ENCODE data around the gene GP2. TPM values are rescaled to one million over a fixed set of nuclear protein-coding genes. Genes with fewer than 3 reads are reported as not detected.
"Not testable (repeated sequence)": the region's sequence is repeated elsewhere in the genome, so short reads cannot be mapped to it uniquely, and the experiment has no call there.

The GP2 gene
- total RNA-seq, 1 donor from 2014 or later, result not detected

DNA sequence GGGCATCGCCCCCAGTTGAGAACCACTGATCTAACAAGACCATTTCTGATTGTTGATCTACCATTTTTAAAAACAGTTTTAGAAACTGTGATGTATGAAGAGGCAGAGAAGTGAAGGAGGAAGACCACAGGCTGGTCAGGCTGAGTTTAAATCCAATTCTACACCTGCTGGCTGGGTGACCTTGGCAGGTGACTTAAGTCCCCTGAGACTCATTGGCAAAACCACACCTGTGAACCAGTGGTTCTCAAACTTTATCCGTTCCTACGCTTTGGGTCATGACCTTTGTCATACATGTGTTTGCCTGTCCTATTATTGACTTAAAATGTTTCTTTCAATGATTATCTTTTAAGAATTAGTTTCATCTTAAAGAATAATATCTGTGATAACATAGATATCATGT lies 2.3 kb downstream of the GP2 start:
- intact Hi-C loops (cut with micrococcal nuclease), result no loop called here

- intact Hi-C loops (cut with micrococcal nuclease), result no loop called here
Observed at GRCh38 chr16:20323591-20324117, 3.7 kb downstream of the GP2 start.

- intact Hi-C loops (cut with micrococcal nuclease), result no loop called here
Observed at GRCh38 chr16:20322696-20323095, 4.6 kb downstream of the GP2 start.

DNA sequence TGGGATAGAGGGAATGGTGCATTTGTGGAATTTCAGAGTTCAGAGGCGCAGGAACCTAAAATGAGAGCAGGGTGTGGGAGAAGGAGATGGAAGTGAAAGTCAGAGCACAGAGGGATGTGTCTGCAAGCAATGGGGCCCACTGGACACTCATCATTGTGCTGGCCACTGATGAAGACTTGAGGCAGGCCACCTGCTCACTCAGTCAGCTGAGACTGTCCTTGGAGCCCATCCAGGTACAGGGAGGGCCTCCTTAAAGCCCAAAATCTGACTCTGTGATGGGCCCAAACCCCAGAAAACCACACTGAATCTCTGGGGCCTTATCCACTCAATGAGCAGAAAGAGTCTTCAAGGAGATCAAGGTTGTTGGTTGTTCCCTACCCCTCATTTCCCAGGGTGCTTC lies 5.6 kb downstream of the GP2 start:
- intact Hi-C loops (cut with micrococcal nuclease), result no loop called here

DNA sequence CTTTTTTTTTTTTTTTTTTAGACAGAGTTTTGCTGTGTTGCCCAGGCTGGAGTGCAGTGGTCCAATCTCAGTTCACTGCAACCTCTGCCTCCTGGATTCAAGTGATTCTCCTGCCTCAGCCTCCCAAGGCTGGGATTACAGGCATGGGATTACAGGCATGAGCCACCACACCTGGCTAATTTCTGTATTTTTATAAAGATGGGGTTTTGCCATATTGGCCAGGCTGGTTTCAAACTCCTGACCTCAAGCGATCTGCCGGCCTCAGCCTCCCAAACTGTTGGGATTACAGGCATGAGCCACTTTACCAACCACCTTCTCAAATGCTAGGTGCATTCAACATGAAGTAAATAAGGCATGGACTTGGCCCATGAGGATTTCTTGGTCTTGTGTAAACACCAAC lies 6.3 kb downstream of the GP2 start:
- intact Hi-C loops (cut with micrococcal nuclease), result not testable (repeated sequence)

- intact Hi-C loops (cut with micrococcal nuclease), result no loop called here
Observed at GRCh38 chr16:20320592-20320991, 6.7 kb downstream of the GP2 start.

GRCh38 chr16:20320178-20320577 lies 7.1 kb downstream of the GP2 start:
- intact Hi-C loops (cut with micrococcal nuclease), result no loop called here

DNA sequence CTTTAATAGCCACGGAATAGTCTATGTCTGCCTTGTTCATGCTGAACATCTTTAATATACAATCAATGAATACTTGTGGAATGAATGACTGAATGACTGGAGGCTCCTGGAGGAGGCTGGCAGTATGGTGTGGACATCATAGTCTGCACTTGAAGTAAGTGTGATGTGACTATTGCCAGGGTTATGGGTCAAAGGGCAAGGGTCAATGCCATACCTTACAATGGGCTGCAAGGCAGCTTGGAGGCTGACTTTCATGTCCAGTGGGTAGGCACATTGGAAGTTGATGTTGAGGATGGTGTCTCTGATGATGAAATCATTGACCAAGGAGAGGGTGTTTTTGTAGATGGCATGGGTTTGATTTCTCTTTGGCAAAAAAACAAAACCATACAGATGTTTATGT lies 7.9 kb downstream of the GP2 start:
- intact Hi-C loops (cut with micrococcal nuclease), result no loop called here

- intact Hi-C loops (cut with micrococcal nuclease), result no loop called here
Observed at GRCh38 chr16:20318437-20318836, 8.9 kb downstream of the GP2 start.

- intact Hi-C loops (cut with micrococcal nuclease), result no loop called here
Observed at GRCh38 chr16:20318006-20318405, 9.3 kb downstream of the GP2 start.

DNA sequence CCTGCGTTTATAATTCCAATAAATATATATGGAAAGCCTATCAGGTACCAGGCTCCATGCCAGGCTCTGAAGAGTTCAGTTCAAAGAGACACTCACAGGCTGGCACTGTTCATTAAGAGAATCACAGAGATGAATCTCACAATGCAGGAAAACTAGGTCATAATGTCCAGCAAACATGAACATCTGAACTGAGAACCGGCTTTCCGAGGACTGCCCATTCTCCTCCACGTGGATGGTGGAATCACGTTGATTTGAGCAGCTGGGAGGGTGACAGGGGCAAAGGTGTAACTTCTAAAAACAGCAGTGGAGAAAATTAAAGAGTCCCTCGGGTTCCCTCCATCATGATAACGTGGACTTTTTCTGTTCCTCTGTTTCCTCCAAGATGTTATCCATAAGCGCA lies 10.2 kb downstream of the GP2 start:
- intact Hi-C loops (cut with micrococcal nuclease), result no loop called here

- intact Hi-C loops (cut with micrococcal nuclease), result no loop called here
Observed at GRCh38 chr16:20316715-20317114, 10.6 kb downstream of the GP2 start.

- intact Hi-C loops (cut with micrococcal nuclease), result no loop called here
Observed at GRCh38 chr16:20315764-20316163, 11.5 kb downstream of the GP2 start.

- intact Hi-C loops (cut with micrococcal nuclease), result no loop called here
Observed at GRCh38 chr16:20314575-20314974, 12.7 kb downstream of the GP2 start.

GRCh38 chr16:20313741-20314140 lies 13.6 kb downstream of the GP2 start:
- intact Hi-C loops (cut with micrococcal nuclease), result no loop called here

GRCh38 chr16:20312536-20313095 lies 14.7 kb downstream of the GP2 start:
- intact Hi-C loops (cut with micrococcal nuclease), result not testable (repeated sequence)

DNA sequence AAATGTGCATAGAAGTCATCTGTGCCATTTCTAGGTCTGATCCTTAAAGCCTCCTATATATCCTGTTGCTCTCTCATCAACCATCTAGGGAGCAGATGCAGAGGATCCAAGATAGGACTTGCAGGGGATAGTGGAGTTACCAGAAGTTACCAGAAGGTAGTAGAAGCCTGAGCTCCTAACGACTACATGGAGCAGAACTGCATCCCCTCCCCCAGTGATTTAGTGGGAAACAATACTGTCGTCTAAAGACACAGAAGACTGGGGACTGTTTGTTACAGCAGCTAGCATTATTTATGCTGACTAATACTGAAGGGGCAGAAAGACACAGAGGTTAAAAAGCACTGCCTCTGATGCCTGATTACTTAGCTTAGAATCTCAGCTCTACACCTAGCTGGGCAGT lies 15.8 kb downstream of the GP2 start:
- intact Hi-C loops (cut with micrococcal nuclease), result no loop called here

DNA sequence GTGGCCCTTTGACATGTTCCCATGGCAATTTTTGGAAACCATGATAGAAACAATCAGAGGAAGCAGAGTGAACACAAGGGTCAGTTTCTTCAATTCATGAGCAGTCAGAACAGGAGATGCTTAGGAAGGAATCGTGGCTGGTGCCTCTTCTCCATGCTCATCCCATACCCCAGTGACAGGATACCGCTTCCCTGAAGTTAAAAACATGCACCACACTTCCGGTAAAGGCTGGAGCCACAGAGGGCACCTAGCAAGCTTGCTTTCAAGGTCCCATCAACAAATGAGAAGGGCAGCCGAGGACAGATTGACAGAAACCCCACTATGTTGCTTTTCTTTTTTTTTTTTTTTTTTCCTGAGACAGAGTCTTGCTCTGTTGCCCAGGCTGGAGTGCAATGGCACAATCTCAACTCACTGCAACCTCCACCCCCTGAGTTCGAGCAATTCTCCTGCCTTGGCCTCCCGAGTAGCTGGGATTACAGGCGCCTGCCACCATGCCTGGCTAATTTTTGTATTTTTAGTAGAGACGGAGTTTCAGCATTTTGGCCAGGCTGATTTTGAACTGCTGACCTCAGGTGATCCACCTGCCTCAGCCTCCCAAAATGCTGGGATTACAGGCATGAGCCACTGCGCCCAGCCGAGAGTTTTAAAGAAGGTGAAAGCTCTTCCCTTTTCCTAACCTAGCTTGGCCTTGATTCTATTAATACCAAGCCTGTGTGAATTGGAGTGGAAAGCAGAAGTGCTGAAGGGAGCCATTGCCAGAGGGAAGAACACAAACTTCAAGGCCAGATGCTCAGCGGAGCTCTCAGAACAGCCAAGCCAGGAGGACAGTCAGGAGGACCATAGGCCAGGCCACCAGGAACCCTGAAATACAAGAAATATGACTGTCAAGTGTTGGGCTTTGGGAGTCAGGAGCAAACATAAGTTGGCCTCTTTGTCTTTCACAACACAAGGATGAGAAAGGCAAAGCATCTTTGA lies 16.6 kb downstream of the GP2 start:
- intact Hi-C loops (cut with micrococcal nuclease), result no loop called here

DNA sequence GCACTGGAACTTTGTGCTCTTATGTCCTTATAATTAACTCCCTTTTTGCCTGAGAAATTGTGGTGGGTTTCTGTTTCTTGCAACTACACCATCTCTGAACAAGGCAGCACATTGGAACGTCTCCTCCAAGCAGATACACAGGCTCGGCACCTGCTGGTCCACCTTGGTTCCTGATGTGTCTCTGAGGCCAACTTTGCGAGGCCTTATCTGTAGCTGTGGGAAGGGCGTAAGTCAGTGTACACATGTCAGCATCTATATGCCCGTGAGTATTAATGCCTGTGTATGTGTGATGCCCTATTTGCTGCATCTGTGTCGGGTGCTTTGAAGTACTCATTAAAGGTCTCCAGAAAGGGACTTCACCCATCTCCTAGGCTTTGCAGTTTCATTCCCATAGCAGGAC lies 17.5 kb downstream of the GP2 start:
- intact Hi-C loops (cut with micrococcal nuclease), result no loop called here

DNA sequence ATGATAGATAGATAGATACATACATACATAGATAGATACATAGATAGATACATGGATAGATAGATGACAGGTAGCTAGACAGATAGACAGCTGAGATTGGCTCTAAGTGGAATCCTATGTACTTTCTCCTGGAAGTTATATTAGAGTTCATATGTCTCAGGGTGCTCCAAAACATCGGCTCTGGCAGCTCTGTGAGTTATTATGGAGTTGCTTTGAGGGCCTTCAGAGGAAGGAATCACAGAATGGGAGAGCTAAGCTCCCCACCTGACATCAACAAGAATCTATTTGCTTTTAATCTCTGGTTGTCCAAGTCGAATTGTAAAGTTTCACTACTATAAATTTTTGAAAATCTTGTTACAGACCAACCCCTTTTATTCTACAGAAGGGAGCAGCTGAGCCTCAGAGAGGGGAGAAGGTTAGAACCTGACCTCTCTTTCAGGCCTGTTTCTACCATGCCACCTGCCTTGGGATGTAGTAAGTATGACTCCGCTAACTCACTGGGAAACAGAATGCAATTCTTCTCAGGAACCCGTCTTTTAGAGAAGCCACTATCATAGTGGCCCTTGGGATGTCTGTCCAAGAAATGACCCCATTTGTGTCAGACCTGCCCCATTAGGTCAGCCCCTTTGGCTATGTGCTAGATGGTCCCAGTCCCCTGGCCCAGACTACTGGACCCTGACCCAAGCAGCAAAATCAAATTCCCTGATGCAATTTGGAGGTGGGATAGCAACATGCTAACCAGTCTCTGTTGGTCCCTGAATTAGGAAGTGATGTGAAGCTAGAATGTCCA lies 18.3 kb downstream of the GP2 start:
- intact Hi-C loops (cut with micrococcal nuclease), result no loop called here

DNA sequence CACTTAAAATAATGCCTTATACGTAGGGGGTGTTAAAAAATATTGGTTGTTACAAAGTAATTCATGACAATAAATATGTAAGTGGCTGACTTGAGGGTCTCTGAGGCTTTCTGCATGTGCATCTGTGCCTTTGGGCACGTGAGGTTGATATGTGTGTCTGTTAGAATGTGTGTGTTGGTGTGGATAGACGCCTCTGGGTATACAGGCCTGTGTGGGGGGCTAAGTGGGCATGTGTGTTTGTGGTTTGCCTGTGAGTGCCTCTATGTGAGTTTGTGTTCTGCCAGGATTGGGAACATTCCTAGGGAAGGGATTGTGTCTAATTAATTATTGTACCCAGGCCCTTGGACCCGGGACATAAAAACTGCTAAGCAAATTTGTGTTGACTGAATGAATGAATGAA lies 19.0 kb downstream of the GP2 start:
- intact Hi-C loops (cut with micrococcal nuclease), result no loop called here

DNA sequence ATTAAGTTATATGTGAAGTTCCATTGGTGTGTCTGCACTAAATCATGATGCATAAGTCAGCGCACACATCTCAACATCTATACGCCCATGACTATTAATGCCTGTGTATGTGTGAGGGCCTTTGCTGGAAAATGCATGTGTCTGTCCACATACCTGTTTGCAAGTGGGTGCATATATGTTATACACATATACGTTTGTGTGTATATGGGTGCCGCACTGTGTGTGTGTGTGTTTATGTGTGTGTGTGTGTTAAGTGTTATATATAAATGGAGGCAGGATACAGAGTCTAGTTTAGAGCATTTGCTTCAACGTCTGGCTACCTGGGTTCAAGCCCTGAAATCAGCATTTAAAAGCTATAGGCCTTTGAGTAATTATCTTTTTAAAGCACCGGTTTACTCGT lies 19.5 kb downstream of the GP2 start:
- intact Hi-C loops (cut with micrococcal nuclease), result no loop called here
